PC-9 (cell line): ENCODE measurements around the gene POLA2. TPM values are rescaled to one million over a fixed set of nuclear protein-coding genes. Genes with fewer than 3 reads are reported as not detected.
"Not testable (repeated sequence)": the region's sequence is repeated elsewhere in the genome, so short reads cannot be mapped to it uniquely, and the experiment has no call there.

Experiments
- BruUV-seq: library from RNA; stranded (reverse); fragments of 400-500 nt; replicated peaks from 2 replicates; lab custom pipeline; 2021; lab: Mats Ljungman, UMichigan
- CTCF ChIA-PET: fragments of 300-600 bp; sonication (Branson Sonifier 250); formaldehyde crosslinking; loops from one replicate; lab custom pipeline; 2022; ENCODE audit warnings: antibody characterized with exemption; lab: Charles Lee
- POLR2A ChIA-PET: fragments of 300-600 bp; sonication (Branson Sonifier 250); formaldehyde crosslinking; loops from one replicate; lab custom pipeline; 2022; ENCODE audit warnings: antibody characterized with exemption; ENCODE audit not compliant: unreplicated experiment; lab: Charles Lee
- DNase-seq, 2 experiments: peaks; one replicate each; pipeline versions ENCODE4 v3.0.0 to v3.0.0-alpha.2; 2015 to 2022; ENCODE audit warnings: mixed read lengths in 1 of 2
- H2AFZ ChIP-seq: fragments of 200-600 bp; sonication (generic); 2 replicates; pipeline ENCODE4 v1.8.1; 2017; ENCODE audit warnings: antibody characterized with exemption
- H3F3A ChIP-seq: fragments of 200-600 bp; sonication (generic); 2 replicates; pipeline ENCODE4 v1.8.1; 2017; ENCODE audit warnings: antibody characterized with exemption, mild to moderate bottlenecking, low read depth; ENCODE audit not compliant: insufficient read depth
- H3K27ac ChIP-seq: fragments of 200-600 bp; sonication (generic); 2 replicates; pipeline ENCODE4 v1.6.1; 2016; ENCODE audit warnings: mixed run types
- H3K27me3 ChIP-seq: fragments of 200-600 bp; sonication (generic); 2 replicates; pipeline ENCODE4 v1.6.1; 2016; ENCODE audit warnings: low read depth, mixed run types; ENCODE audit not compliant: insufficient read depth
- H3K36me3 ChIP-seq: fragments of 200-600 bp; sonication (generic); 2 replicates; pipeline ENCODE4 v1.6.1; 2016; ENCODE audit warnings: low read depth, mixed run types
- H3K4me1 ChIP-seq: fragments of 200-600 bp; sonication (generic); replicated peaks from 2 replicates; pipeline ENCODE4 v1.6.1; 2016; ENCODE audit warnings: mixed run types; ENCODE audit not compliant: insufficient read depth
- H3K4me2 ChIP-seq: fragments of 200-600 bp; sonication (generic); 2 replicates; pipeline ENCODE4 v1.6.1; 2017; ENCODE audit warnings: mixed run types
- H3K4me3 ChIP-seq: fragments of 200-600 bp; sonication (generic); 2 replicates; pipeline ENCODE4 v1.6.1; 2016; ENCODE audit warnings: mixed run types
- H3K79me2 ChIP-seq: fragments of 200-600 bp; sonication (generic); 2 replicates; pipeline ENCODE4 v1.6.1; 2017; ENCODE audit warnings: low read depth, mixed run types
- H3K9me2 ChIP-seq: fragments of 200-600 bp; sonication (generic); 2 replicates; pipeline ENCODE4 v1.8.1; 2017; ENCODE audit warnings: mild to moderate bottlenecking; ENCODE audit not compliant: insufficient read depth
- H3K9me3 ChIP-seq: fragments of 200-600 bp; sonication (generic); 2 replicates; pipeline ENCODE4 v1.8.1; 2016; ENCODE audit warnings: low read depth; ENCODE audit not compliant: insufficient read depth
- H4K20me1 ChIP-seq: fragments of 200-600 bp; sonication (generic); 2 replicates; pipeline ENCODE4 v1.8.1; 2017; ENCODE audit not compliant: insufficient read depth
- EZH2 ChIP-seq: fragments of 200-600 bp; sonication (generic); IDR thresholded peaks from 2 replicates; pipeline ENCODE4 v1.8.0; 2017; ENCODE audit warnings: antibody characterized with exemption, low read depth
- intact Hi-C: fragments of 100-400 bp; cut with micrococcal nuclease; formaldehyde crosslinking; loops from one replicate; pipeline ENCODE4 v1.10.0; 2022; ENCODE audit not compliant: unreplicated experiment
- total RNA-seq: library from RNA; stranded (reverse); gene quantifications from 2 replicates; pipeline ENCODE4 v1.2.3, GENCODE V29; 2021
- TF ChIP-seq, protein P1 (sequence below): fragments of 200-600 bp; sonication (generic); conservative IDR thresholded peaks from 2 replicates; pipeline ENCODE4 v1.6.1; 2017; ENCODE audit warnings: mixed run types, antibody characterized with exemption, mild to moderate bottlenecking, moderate library complexity

Gene POLA2
- total RNA-seq, 1 experiment from 2014 or later = 39.3 TPM

DNA sequence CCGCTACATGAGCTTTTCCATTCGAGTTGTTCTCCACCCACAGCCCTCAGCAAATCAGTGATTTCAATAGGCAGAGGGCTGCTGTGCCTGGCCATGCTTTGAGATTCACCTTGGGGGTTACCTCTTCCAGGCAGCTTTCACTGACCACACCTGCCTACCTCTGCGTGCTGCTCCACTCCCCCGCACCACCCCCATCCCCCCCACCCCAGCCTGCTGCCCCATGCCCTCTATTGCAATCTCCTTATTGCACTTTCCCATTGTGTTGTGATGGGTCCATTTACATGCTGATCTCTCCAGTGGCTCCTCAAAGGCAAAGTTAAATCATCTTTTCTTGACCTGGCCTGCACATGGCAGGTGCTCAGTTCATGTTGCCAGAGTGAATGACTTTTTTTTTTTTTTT, 18.0 kb upstream of the POLA2 start:
- Histone ChIP-seq H3K9me3 (no peaks in the 10 kb centered on the region; the same call in 1 of the 2 replicates), H4K20me1 (no peaks in the 10 kb centered on the region), H3K4me3 (no peak overlapping the region), H3K4me1 (no peaks in the 10 kb centered on the region), H3F3A (peaks cover 23% of the 10 kb centered on the region; the same call in 1 of the 2 replicates), H3K27me3 (no peaks in the 10 kb centered on the region), H2AFZ (no peak overlapping the region), H3K9me2 (no peaks in the 10 kb centered on the region), H3K36me3 (no peaks in the 10 kb centered on the region), H3K79me2 (no peaks in the 10 kb centered on the region), H3K4me2 (no peak overlapping the region), H3K27ac (no peak overlapping the region)
- BruUV-seq = no TSS peak
- ChIA-PET POLR2A (no interaction called here), CTCF (no interaction called here)
- DNase-seq = no peak
- TF ChIP-seq EZH2 = no peak
- TF ChIP-seq, protein P1, sequence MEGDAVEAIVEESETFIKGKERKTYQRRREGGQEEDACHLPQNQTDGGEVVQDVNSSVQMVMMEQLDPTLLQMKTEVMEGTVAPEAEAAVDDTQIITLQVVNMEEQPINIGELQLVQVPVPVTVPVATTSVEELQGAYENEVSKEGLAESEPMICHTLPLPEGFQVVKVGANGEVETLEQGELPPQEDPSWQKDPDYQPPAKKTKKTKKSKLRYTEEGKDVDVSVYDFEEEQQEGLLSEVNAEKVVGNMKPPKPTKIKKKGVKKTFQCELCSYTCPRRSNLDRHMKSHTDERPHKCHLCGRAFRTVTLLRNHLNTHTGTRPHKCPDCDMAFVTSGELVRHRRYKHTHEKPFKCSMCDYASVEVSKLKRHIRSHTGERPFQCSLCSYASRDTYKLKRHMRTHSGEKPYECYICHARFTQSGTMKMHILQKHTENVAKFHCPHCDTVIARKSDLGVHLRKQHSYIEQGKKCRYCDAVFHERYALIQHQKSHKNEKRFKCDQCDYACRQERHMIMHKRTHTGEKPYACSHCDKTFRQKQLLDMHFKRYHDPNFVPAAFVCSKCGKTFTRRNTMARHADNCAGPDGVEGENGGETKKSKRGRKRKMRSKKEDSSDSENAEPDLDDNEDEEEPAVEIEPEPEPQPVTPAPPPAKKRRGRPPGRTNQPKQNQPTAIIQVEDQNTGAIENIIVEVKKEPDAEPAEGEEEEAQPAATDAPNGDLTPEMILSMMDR = no peak
- intact Hi-C loops = no loop called here

DNA sequence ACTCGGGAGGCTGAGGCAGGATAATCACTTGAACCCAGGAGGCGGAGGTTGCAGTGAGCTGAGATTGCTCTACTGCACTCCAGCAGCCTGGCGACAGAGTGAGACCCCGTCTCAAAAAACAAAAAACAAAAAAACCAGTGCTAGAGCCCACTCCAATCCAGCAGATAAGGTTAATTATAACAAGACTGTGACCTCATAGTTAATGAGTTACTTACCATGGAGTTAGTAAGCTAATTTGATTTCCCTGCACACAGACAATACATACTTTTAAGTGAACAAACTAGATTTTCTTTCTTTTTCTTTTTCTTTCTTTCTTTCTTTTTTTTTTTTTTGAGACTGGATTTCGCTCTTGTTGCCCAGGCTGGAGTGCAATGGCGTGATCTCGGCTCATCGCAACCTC, 16.7 kb upstream of the POLA2 start:
- H3K9me2 ChIP-seq, H3K27ac ChIP-seq, H4K20me1 ChIP-seq, intact Hi-C loops, H3K79me2 ChIP-seq, H3K36me3 ChIP-seq, H2AFZ ChIP-seq, H3K27me3 ChIP-seq, H3K4me1 ChIP-seq, H3K4me2 ChIP-seq, DNase-seq, CTCF ChIA-PET, H3K4me3 ChIP-seq, POLR2A ChIA-PET, H3K9me3 ChIP-seq, BruUV-seq: not testable (repeated sequence)
- peaks cover 23% of the 10 kb centered on the region; the same call in 1 of the 2 replicates for H3F3A ChIP-seq

DNA sequence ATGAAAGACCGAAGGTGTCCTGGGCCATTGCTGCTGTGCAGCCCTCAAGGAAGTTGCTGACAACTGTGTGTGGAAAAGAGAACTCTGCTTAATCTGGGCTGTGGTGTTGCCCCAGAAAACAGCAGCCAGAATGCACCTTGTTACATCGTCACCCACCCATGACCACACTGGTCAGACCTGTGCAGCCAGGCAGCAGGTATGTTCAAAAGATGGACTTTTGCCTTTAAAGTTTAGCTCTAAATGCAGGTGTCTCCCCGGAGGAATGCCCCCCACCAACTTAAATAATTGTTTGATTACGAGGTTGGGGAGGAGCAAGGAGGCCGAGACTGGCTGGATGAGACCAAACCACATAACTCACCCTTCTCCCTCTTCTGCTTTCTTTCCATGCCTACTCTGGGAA, 15.3 kb upstream of the POLA2 start:
- H3K27me3 ChIP-seq = no peaks in the 10 kb centered on the region
- no peaks in the 10 kb centered on the region for H3K36me3 ChIP-seq
- TF ChIP-seq, protein P1 = no peak
- TF ChIP-seq EZH2 = no peak
- no peak overlapping the region for H2AFZ ChIP-seq
- no peaks in the 10 kb centered on the region; the same call in 1 of the 2 replicates for H3K9me3 ChIP-seq
- H3K27ac ChIP-seq = no peak overlapping the region
- BruUV-seq = no TSS peak
- DNase-seq = no peak
- no peak overlapping the region for H3K4me3 ChIP-seq
- ChIA-PET CTCF (no interaction called here), POLR2A (interaction anchor here (0.6 to 0.7 kb wide), 2 partner anchors 125 to 540 kb away, joined by 6 to 11 read pairs; partner anchors contain the start of gene OVOL1)
- no peaks in the 10 kb centered on the region for H3K4me1 ChIP-seq
- no peaks in the 10 kb centered on the region for H3K79me2 ChIP-seq
- intact Hi-C loops = no loop called here
- H4K20me1 ChIP-seq = no peaks in the 10 kb centered on the region
- H3K4me2 ChIP-seq = no peak overlapping the region
- peaks cover 18% of the 10 kb centered on the region; the same call in 1 of the 2 replicates for H3F3A ChIP-seq
- no peaks in the 10 kb centered on the region for H3K9me2 ChIP-seq

DNA sequence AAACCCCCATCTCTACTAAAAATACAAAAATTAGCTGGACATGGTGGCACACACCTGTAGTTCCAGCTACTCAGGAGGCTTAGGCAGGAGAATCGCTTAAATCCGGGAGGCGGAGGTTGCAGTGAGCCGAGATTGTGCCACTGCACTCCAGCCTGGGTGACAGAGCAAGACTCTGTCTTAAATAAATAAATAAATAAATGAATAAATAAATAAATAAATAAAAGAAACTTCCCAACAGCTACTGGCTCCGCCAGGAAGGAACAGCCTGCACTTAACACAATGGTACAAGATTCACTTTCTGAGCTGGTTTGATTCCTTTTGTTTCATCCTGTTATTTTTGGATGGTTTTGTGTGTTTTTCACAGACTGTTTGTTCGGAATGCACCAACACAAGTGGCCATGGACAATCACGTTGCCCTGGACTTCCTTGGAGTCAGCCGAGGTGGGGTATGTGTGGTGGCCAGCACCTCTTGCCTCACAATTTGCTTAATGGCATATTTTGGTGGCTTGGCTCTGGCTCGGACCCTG, 13.5 kb upstream of the POLA2 start:
- H3K4me1 ChIP-seq, H3K27me3 ChIP-seq, H3K4me3 ChIP-seq, H4K20me1 ChIP-seq, H3K4me2 ChIP-seq, H3K79me2 ChIP-seq, H3K9me2 ChIP-seq, POLR2A ChIA-PET, H3F3A ChIP-seq, H3K27ac ChIP-seq, BruUV-seq, H3K9me3 ChIP-seq, H2AFZ ChIP-seq, intact Hi-C loops, H3K36me3 ChIP-seq, DNase-seq: not testable (repeated sequence)
- CTCF ChIA-PET = interaction anchor here (0.9 kb wide), 1 partner anchor 20 kb away, joined by 3 read pairs; no protein-coding TSS in a partner anchor
